ENCODE measurements around the gene RNF149. TPM values are rescaled to one million over a fixed set of nuclear protein-coding genes. Genes with fewer than 3 reads are reported as not detected.

RNF149 gene
- total and polyA plus RNA-seq, 2 donors (not counting 3 experiments of a cell fraction or from before 2014, with no cell fraction given): 31.3 to 66.6 TPM

GRCh38 chr2:101331202-101331601 is 22.7 kb upstream of the RNF149 start:
- ChIA-PET CTCF (interaction anchor here (0.8 to 3.8 kb wide), 3 partner anchors 10 to 501 kb away, joined by 3 to 51 read pairs (median 6); no protein-coding TSS in a partner anchor), POLR2A (no interaction called here)
- Histone ChIP-seq H3K79me2 (ENCODE audit: control insufficient read depth, insufficient read depth, low read length) (no peaks in the 10 kb centered on the region), H3K4me3 (replicated peaks in 1 of 3; ENCODE audit: insufficient read depth in 1 of 3, low read depth in 1 of 3, low read length in 3 of 3) (no peak overlapping the region), H4K20me1 (replicated peaks; ENCODE audit: control insufficient read depth, extremely low read depth, insufficient read depth, low read length) (no peaks in the 10 kb centered on the region), H3K27ac (ENCODE audit: insufficient read depth, low read depth, low read length) (peak overlapping the region; percentile 95), H3K4me1 (ENCODE audit: control insufficient read depth, extremely low read depth, insufficient read depth, low read length) (peaks cover 37% of the 10 kb centered on the region), H2AFZ (ENCODE audit: low read depth, low read length) (peak overlapping the region; percentile 68), H3K9ac (replicated peaks; ENCODE audit: extremely low read depth, insufficient read depth, low read length) (no peak overlapping the region), H3K36me3 (ENCODE audit: control insufficient read depth in 2 of 2, extremely low read depth in 1 of 2, insufficient read depth in 2 of 2, low read length in 2 of 2) (no peaks in the 10 kb centered on the region), H3K9me3 (replicated peaks; ENCODE audit: control insufficient read depth, insufficient read depth, low read length) (no peaks in the 10 kb centered on the region), H3K9me1 (replicated peaks; ENCODE audit: control insufficient read depth, extremely low read depth, insufficient read depth, low read length) (no peaks in the 10 kb centered on the region), H3K27me3 (ENCODE audit: control insufficient read depth in 2 of 2, insufficient read depth in 2 of 2, low read length in 2 of 2) (no peaks in the 10 kb centered on the region), H3K4me2 (ENCODE audit: insufficient read depth, low read length) (no peak overlapping the region)
- intact Hi-C loops (cut with micrococcal nuclease) (no loop called here), dilution Hi-C loops (cut with MboI; ENCODE audit: extremely low pct_ligation_motif_present, low sequenced_read_pairs) (no loop called here)
- FAIRE-seq: no peak
- no peak for DNase-seq (ENCODE audit: low read depth, low spot score)
- BruUV-seq (replicated peaks): no TSS peak
- TF ChIP-seq FOS (IDR thresholded peaks at IDR 0.05; ENCODE audit: borderline replicate concordance, insufficient read depth, low read length) (no peak), GATA2 (IDR thresholded peaks at IDR 0.05; ENCODE audit: insufficient read depth, insufficient read length, low read depth, low read length) (no peak), POLR2AphosphoS5 (IDR thresholded peaks at IDR 0.05; ENCODE audit: insufficient read depth, low read depth, low read length) (no peak), JUN (IDR thresholded peaks at IDR 0.05; ENCODE audit: borderline replicate concordance, insufficient read depth, insufficient read length, low read depth) (no peak), POLR2A (IDR thresholded peaks at IDR 0.05; ENCODE audit: low read depth, low read length) (no peak), MAX (IDR thresholded peaks at IDR 0.05; ENCODE audit: insufficient read depth, insufficient read length) (no peak), MYC (IDR thresholded peaks at IDR 0.05; ENCODE audit: low read depth, low read length) (no peak), CTCF (IDR thresholded peaks at IDR 0.05; ENCODE audit: extremely low read depth in 1 of 2, insufficient read depth in 1 of 2, low read depth in 1 of 2, low read length in 2 of 2) (no peak), EZH2 (IDR thresholded peaks at IDR 0.05; ENCODE audit: borderline replicate concordance, low read depth, low read length, severe bottlenecking) (no peak)

Measured in endothelial cell of umbilical vein (primary cell).